Melanocyte of skin (primary cell): ENCODE measurements around the gene FBXW10B. TPM values are rescaled to one million over a fixed set of nuclear protein-coding genes. Genes with fewer than 3 reads are reported as not detected.

Source experiments
- small RNA-seq, 2 donors: library from RNA; depleted of rRNA; stranded (forward); fragments of <200 nt; gene quantifications; one replicate each; pipeline ENCODE3, GENCODE V24; 2012
- total RNA-seq, 2 donors: library from RNA; depleted of rRNA; stranded (reverse); fragments of >200 nt; gene quantifications; 2 replicates each; pipeline ENCODE4 v1.2.3, GENCODE V29; 2012

FBXW10B gene, protein sequence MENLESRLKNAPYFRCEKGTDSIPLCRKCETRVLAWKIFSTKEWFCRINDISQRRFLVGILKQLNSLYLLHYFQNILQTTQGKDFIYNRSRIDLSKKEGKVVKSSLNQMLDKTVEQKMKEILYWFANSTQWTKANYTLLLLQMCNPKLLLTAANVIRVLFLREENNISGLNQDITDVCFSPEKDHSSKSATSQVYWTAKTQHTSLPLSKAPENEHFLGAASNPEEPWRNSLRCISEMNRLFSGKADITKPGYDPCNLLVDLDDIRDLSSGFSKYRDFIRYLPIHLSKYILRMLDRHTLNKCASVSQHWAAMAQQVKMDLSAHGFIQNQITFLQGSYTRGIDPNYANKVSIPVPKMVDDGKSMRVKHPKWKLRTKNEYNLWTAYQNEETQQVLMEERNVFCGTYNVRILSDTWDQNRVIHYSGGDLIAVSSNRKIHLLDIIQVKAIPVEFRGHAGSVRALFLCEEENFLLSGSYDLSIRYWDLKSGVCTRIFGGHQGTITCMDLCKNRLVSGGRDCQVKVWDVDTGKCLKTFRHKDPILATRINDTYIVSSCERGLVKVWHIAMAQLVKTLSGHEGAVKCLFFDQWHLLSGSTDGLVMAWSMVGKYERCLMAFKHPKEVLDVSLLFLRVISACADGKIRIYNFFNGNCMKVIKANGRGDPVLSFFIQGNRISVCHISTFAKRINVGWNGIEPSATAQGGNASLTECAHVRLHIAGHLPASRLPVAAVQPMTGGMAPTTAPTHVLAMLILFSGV
- total RNA-seq: under 1 TPM; 0.33 to 0.69 TPM

GRCh38 chr17:15619331-15620058 is at the start of gene FBXW10B:
FBXW10B (minus strand) TSS chr17:15619704; CDS start chr17:15619512, 192 bp downstream.

Small RNA genes within 50 kb of the gene (small RNA-seq; reads per million reads assigned to genes)
- gene AC005838.1 (0 reads per million in 2 donors), gene RF00090 (0 reads per million in 2 donors)

Other genes with a start within 250 kb of the FBXW10B start
- gene CDRT4, start 152.1 kb downstream of the FBXW10B start, total RNA-seq: under 1 TPM in 1 of 2 donors, not detected in 1; 0.67 TPM
- 1 to 10 TPM; 3.4 to 8.0 TPM for gene TVP23C, start 56.2 kb downstream of the FBXW10B start, total RNA-seq
- 10 to 100 TPM; 35.4 to 45.0 TPM for gene TRIM16, start 64.6 kb upstream of the FBXW10B start, total RNA-seq
- 10 to 100 TPM; 23.6 to 28.2 TPM for gene ZNF286A, start 80.0 kb upstream of the FBXW10B start, total RNA-seq
- gene TBC1D26, start 112.6 kb upstream of the FBXW10B start, total RNA-seq: under 1 TPM; 0.33 to 0.34 TPM